ENCODE data around the gene SNRPA1.

GRCh38 chr15:101243420-101243819 lies 51.6 kb downstream of the SNRPA1 start:
- no peak for TF ChIP-seq KAT8 (IDR thresholded peaks at IDR 0.05; ENCODE audit: low read depth)
- no peak for TF ChIP-seq PHF8 (IDR thresholded peaks at IDR 0.05; ENCODE audit: borderline replicate concordance, low read length)

Measured in K562 (cell line).